NCI-H2081 (cell line): Measurements from ENCODE around the gene TEKT4.
"Not testable (repeated sequence)": the region's sequence is repeated elsewhere in the genome, so short reads cannot be mapped to it uniquely, and the experiment has no call there.

Experiments used
- DNase-seq, 2 experiments: peaks; one replicate each; lab custom pipeline; 2025; lab: John Stamatoyannopoulos, UW

Gene TEKT4, protein sequence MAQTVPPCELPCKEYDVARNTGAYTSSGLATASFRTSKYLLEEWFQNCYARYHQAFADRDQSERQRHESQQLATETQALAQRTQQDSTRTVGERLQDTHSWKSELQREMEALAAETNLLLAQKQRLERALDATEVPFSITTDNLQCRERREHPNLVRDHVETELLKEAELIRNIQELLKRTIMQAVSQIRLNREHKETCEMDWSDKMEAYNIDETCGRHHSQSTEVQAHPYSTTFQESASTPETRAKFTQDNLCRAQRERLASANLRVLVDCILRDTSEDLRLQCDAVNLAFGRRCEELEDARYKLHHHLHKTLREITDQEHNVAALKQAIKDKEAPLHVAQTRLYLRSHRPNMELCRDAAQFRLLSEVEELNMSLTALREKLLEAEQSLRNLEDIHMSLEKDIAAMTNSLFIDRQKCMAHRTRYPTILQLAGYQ

DNA sequence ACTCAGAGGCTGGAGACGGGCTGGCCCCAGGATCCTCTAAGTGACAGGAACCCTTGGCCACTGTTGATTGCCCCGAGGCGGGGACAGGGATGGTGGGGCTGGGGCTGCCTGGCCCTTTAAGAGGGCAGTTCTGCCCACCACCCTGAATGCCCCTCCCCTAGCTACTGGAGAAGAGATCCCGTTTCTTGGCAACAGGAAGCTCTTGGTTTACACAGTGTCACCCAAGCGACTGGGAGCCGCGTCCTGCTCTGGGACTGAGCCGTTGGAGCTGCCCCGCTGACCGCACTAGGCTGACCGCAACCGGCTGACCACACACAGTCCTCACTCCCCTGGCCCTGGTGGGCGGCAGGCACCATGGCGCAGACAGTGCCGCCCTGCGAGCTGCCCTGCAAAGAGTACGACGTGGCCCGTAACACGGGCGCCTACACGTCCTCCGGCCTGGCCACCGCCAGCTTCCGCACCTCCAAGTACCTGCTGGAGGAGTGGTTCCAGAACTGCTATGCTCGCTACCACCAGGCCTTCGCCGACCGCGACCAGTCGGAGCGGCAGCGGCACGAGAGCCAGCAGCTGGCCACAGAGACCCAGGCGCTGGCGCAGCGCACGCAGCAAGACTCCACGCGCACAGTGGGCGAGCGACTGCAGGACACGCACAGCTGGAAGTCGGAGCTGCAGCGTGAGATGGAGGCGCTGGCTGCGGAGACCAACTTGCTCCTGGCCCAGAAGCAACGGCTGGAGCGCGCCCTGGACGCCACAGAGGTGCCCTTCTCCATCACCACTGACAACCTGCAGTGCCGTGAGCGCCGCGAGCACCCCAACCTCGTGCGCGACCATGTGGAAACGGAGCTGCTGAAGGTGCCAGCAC lies at the start of gene TEKT4:
Gene TEKT4 (plus strand): TSS at position 205 of the 862 bp plus-strand sequence. CDS start 150 bp downstream, at position 355.
- DNase-seq, result no peak

GRCh38 chr2:94839224-94839623 lies 32.0 kb upstream of the TEKT4 start:
- not testable (repeated sequence) for DNase-seq

GRCh38 chr2:94856856-94857255 lies 14.4 kb upstream of the TEKT4 start:
- DNase-seq, result not testable (repeated sequence)

- not testable (repeated sequence) for DNase-seq
Measured at GRCh38 chr2:94857367-94858162, 13.7 kb upstream of the TEKT4 start.

DNA sequence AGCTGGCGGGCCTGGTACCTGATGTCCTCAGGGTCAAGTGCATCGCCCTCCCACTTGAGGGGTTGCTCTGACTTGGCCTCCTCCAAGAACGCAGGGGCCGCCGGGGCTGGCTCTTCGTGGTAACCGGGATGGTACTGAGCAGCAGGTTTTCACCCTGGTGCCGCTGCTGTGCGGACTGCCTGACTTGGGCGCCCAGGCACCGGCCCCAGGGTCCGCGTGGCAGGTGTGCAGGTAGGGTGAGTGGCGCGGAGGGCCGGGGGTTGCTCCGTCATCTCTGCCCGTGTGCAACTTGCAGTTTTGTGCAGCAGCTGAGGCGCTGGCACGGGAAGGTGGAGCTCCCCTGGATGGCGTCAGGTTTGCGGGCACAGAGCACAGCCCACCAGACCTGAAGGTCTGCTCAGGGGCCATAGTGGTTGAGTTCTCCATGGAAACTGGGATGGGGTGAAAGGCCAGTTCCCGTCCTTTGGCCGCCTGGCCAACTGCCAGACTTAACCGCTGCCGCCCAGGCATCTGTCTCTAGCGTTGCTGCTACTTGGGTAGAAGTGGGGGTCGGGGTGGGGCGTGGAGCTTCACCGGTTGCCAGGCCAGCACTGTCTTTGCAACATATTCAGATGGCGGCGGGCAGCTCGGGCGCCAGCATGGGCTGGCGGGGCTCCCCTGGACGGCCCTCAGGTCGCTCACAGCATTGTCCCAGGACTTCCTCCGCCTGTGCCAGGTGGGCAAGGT lies 12.9 kb upstream of the TEKT4 start:
- DNase-seq, result not testable (repeated sequence)

GRCh38 chr2:94861308-94862152 lies 9.7 kb upstream of the TEKT4 start:
- no peak for DNase-seq

DNA sequence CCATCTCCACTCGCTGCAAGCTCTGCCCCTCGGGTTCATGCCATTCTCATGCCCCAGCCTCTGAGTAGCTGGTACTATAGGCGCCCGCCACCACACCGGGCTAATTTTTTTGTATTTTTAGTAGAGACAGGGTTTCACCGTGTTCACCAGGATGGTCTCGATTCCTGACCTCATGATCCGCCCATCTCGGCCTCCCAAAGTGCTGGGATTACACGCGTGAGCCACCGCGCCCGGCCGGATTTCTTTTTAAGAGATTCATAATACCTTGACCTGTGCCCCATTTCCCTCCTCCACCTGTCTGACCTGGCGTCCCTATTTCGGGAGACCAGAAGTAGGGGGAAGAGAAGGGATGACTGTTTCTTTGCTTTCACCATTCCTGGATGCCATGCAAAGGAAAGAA lies 8.3 kb upstream of the TEKT4 start:
- DNase-seq, result not testable (repeated sequence)

- no peak for DNase-seq
Measured at GRCh38 chr2:94869131-94869530, 2.1 kb upstream of the TEKT4 start.

GRCh38 chr2:94869552-94870439 lies 1.4 kb upstream of the TEKT4 start:
- no peak for DNase-seq

- peak in 1 of 2 experiments; percentile 3 for DNase-seq
Measured at GRCh38 chr2:94870440-94871225, 597 bp upstream of the TEKT4 start.

GRCh38 chr2:94872088-94872618 lies 923 bp downstream of the TEKT4 start:
- DNase-seq, result no peak

GRCh38 chr2:94872676-94873361 lies 1.6 kb downstream of the TEKT4 start:
- DNase-seq, result no peak

DNA sequence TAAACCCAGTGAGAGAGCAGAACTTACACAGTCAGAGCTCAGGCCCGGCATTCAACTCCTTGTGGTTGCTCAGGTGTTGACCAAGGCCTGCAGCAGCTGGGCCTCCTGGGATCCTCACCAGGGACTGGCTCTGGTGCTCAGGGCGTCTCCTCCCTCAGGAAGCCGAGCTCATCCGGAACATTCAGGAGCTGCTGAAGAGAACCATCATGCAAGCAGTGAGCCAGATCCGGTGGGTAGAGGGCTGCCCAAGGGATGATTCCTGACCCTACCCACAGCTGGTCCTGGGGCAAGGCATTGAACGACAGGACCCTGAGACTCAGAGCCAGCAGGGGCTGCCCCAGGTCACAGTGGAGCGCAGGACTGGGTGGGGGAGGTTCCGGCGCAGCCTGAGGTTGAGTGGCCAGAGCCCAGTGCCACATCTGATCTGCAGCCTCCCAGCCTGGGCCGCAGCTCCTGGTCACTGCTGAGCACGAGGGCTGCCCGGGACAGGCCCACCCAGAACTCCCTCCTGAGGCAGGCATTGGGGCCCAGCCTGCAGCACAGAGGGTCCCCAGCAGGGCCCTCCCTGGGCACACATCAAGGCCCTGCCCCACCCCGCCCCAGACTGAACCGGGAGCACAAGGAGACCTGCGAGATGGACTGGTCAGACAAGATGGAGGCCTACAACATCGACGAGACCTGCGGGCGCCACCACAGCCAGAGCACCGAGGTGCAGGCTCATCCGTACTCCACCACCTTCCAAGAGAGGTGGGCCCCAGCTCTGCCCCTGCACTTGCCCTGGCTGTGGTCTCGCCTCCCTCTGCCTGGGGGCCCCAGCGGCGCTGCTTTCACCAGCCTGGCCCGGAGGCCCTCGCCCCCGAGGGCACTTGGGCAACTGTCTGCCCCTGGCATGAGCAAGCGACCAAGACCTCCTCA lies 2.4 kb downstream of the TEKT4 start:
- DNase-seq, result no peak

DNA sequence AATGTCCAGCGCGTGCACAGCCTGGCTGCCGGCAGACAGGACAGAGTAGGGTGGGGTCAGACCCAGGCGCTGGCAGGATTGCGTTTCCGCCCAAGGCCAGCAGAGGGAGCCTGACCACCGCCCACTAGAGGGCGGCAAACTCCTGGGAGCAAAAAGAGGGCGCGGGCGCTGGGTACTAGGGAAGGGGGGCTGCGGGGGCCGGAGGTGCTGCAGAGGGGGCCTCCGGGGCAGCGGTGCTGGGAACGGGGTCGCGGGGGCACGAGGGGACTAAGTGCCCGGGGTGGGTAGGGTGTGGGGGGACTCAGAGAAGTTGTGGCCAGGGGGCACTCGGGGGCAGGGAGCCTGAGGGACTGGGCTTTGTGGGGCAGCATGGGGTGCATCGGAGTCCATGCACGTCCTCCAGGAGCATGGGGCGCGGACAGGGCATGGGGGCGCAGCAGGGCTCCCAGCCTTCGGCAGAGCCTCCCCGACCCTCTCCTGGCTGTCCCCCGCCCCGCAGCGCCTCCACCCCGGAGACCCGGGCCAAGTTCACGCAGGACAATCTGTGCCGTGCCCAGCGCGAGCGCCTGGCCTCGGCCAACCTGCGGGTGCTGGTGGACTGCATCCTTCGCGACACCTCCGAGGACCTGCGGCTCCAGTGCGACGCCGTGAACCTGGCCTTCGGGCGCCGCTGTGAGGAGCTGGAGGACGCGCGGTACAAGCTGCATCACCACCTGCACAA lies 3.2 kb downstream of the TEKT4 start:
- peak; percentile 28 to 35 for DNase-seq

GRCh38 chr2:94875064-94875819 lies 4.0 kb downstream of the TEKT4 start:
- no peak for DNase-seq
